ENCODE measurements around the gene ALG9.

- TF ChIP-seq CTCF (IDR thresholded peaks at IDR 0.05; ENCODE audit: low read depth, low read length) (no peak), POLR2A (IDR thresholded peaks at IDR 0.05; ENCODE audit: extremely low read depth, insufficient read length) (no peak), MYC (IDR thresholded peaks at IDR 0.05; ENCODE audit: low read depth, low read length) (no peak), MAX (IDR thresholded peaks at IDR 0.05; ENCODE audit: low read depth, low read length) (no peak)
Measured at GRCh38 chr11:111823629-111824028, 47.8 kb downstream of the ALG9 start.
